Astrocyte of the cerebellum (primary cell): ENCODE results near the gene CD36.

ENCODE experiments used
- DNase-seq: peaks from one replicate; pipeline ENCODE4 v3.0.0-alpha.2; 2011; ENCODE audit warnings: low read depth
- H3K4me3 ChIP-seq: 2 replicates; pipeline ENCODE4 v1.5.1; 2011; ENCODE audit warnings: mild to moderate bottlenecking, low read depth, low read length, moderate library complexity
- CTCF ChIP-seq: IDR thresholded peaks from 2 replicates; pipeline ENCODE4 v1.5.1; 2012; ENCODE audit warnings: low read length, low read depth, moderate library complexity, mild to moderate bottlenecking; ENCODE audit errors: missing control alignments
- in situ Hi-C: cut with HindIII; loops from 2 replicates; pipeline ENCODE4 v1.10.0; 2017; ENCODE audit warnings: low sequenced_read_pairs

Gene CD36

GRCh38 chr7:80653244-80653643 lies 14.8 kb downstream of the CD36 start:
- DNase-seq, result no peak
- H3K4me3 ChIP-seq, result no peak overlapping the region
- TF ChIP-seq CTCF, result no peak
- in situ Hi-C loops, result no loop called here

- no peak for DNase-seq
- in situ Hi-C loops, result no loop called here
- TF ChIP-seq CTCF, result no peak
- no peak overlapping the region for H3K4me3 ChIP-seq
These were observed 16.5 kb downstream of the CD36 start for GRCh38 chr7:80654887-80655340.

- no peak overlapping the region for H3K4me3 ChIP-seq
- no peak for DNase-seq
- in situ Hi-C loops, result no loop called here
- TF ChIP-seq CTCF, result no peak
These were observed 17.6 kb downstream of the CD36 start for GRCh38 chr7:80656029-80656428.

DNA sequence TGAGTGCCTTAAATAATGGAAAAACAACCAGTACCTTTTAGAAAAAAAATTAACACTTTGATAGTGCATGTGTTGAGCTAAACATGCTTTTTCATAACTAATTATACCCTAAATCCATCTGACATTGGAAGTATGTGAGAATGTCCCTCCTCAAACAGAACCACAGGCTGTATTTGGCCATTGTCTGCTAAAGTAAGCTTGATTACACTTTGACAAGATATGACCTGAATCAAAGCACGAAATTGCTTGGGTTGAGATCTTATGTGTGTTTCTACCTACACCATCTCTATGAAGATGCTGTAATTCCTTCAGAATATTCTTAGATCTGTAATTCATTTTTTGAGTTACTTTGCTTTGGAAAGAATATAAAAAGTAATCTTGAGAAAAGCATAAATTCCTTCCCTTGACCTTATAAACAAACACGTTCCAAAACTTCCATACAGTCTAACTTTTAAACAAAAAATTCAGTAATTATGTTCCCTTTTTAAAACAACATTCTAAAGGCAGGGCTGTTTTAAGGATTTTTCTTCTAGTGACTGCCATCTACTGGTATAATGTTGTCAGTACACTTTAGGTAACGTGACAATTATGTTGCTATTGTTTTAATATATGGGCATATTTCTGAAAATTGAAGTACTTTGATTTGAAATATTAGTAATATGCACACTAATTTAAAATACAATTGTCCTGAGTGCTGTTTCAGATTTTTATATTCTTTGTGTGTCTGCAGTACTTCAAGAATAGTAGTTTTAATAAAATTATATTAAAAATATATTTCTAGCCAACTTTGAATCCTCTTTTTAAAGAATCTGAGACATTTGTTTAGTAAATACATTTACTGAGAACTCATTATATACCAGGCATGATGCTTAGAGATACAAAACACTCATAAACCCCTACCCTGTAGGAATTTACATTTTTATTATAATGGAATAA lies 20.9 kb downstream of the CD36 start:
- H3K4me3 ChIP-seq, result no peak overlapping the region
- peak; percentile 18 for DNase-seq
- peak; percentile 20 for TF ChIP-seq CTCF
- in situ Hi-C loops, result no loop called here

- no peak overlapping the region for H3K4me3 ChIP-seq
- DNase-seq, result no peak
- no peak for TF ChIP-seq CTCF
- in situ Hi-C loops, result no loop called here
These were observed 22.5 kb downstream of the CD36 start for GRCh38 chr7:80660939-80661338.

DNA sequence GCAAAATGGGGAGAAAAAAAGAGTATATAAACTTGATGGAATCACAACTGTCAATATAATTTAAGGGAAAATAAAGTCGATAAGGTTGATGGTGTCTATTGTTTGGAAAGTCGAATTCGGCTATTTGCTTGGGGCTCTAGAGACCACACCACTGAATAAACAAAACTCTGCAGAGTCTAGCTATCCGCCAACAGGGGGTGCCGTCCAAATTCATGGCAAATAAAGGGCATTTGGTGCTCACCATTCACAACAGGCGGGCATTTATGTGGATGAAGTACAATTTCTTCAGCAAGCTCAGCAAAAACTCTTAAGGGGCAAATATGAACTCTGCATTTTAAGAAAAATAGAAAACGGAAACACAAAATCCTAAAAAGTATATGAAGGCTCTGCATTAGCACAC lies 23.3 kb downstream of the CD36 start:
- DNase-seq, result no peak
- peak; percentile 28 for TF ChIP-seq CTCF
- no peak overlapping the region for H3K4me3 ChIP-seq
- in situ Hi-C loops, result no loop called here
